D721Med (cell line): Measurements from ENCODE around the gene LRRC49.

Experiments used
- DNase-seq: peaks from one replicate; pipeline ENCODE4 v3.0.0; 2011; ENCODE audit warnings: low spot score; ENCODE audit not compliant: insufficient read length
- FAIRE-seq: peaks from 2 replicates; lab custom pipeline; 2011; peaks lifted over from hg19 to GRCh38; lab: Jason Lieb, UNC
- CTCF ChIP-seq: IDR thresholded peaks from 2 replicates; pipeline ENCODE4 v1.5.1; 2012; ENCODE audit warnings: mild to moderate bottlenecking, control low read depth; ENCODE audit not compliant: insufficient read depth; ENCODE audit errors: missing control alignments

The LRRC49 gene

GRCh38 chr15:71092056-71092600 is 199.5 kb downstream of the LRRC49 start:
- FAIRE-seq (no peak), DNase-seq (no peak)
- no peak for TF ChIP-seq CTCF

- DNase-seq: no peak
- TF ChIP-seq CTCF: no peak
- no peak for FAIRE-seq
Measured at GRCh38 chr15:71093054-71094024, 200.7 kb downstream of the LRRC49 start.

GRCh38 chr15:71094137-71094536 is 201.5 kb downstream of the LRRC49 start:
- DNase-seq: no peak
- no peak for FAIRE-seq
- TF ChIP-seq CTCF: no peak

- FAIRE-seq (no peak), DNase-seq (no peak)
- TF ChIP-seq CTCF: no peak
Measured at GRCh38 chr15:71096676-71097075, 204.1 kb downstream of the LRRC49 start.

GRCh38 chr15:71097890-71098289 is 205.3 kb downstream of the LRRC49 start:
- FAIRE-seq: no peak
- TF ChIP-seq CTCF: no peak
- no peak for DNase-seq

- FAIRE-seq (no peak), DNase-seq (no peak)
- TF ChIP-seq CTCF: no peak
Measured at GRCh38 chr15:71098920-71099319, 206.3 kb downstream of the LRRC49 start.
